Gastrocnemius medialis (tissue), 4 donors: ENCODE results near the gene EN2.

Source experiments
- POLR2A ChIP-seq, 2 donors: fragments of 450-650 bp; IDR thresholded peaks; one replicate each; pipeline ENCODE4 v1.6.1; 2017; ENCODE audit warnings: antibody characterized with exemption in 2 of 2, mild to moderate bottlenecking in 2 of 2, moderate library complexity in 2 of 2
- TF ChIP-seq, protein P1 (sequence below), 5 experiments: fragments of 450-650 bp in 3 of 5; fragments of 200-600 bp in 2 of 5; sonication (generic) in 2 of 5; IDR thresholded peaks in 4 of 5; conservative IDR thresholded peaks in 1 of 5; 1 replicate in 4 of 5; 2 replicates in 1 of 5; pipeline ENCODE4 v1.5.1; 2016 to 2019; ENCODE audit warnings: antibody characterized with exemption in 5 of 5, mild to moderate bottlenecking in 3 of 5, moderate library complexity in 3 of 5

- TF ChIP-seq, protein P1, sequence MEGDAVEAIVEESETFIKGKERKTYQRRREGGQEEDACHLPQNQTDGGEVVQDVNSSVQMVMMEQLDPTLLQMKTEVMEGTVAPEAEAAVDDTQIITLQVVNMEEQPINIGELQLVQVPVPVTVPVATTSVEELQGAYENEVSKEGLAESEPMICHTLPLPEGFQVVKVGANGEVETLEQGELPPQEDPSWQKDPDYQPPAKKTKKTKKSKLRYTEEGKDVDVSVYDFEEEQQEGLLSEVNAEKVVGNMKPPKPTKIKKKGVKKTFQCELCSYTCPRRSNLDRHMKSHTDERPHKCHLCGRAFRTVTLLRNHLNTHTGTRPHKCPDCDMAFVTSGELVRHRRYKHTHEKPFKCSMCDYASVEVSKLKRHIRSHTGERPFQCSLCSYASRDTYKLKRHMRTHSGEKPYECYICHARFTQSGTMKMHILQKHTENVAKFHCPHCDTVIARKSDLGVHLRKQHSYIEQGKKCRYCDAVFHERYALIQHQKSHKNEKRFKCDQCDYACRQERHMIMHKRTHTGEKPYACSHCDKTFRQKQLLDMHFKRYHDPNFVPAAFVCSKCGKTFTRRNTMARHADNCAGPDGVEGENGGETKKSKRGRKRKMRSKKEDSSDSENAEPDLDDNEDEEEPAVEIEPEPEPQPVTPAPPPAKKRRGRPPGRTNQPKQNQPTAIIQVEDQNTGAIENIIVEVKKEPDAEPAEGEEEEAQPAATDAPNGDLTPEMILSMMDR (IDR thresholded peaks at IDR 0.05 in 4 of 5, conservative IDR thresholded peaks at IDR 0.05 in 1 of 5), result no peak
- no peak for TF ChIP-seq POLR2A (IDR thresholded peaks at IDR 0.05)
These were observed 29.6 kb upstream of the EN2 start for GRCh38 chr7:155428171-155428834.
